Stomach (tissue), 4 donors: Measurements from ENCODE around the gene FPR3.

Experiments used
- CTCF ChIP-seq, 7 experiments: fragments of 450-650 bp in 4 of 7; fragments of 200-600 bp in 3 of 7; sonication (generic) in 3 of 7; IDR thresholded peaks; one replicate each; pipeline ENCODE4 v1.5.1; 2016 to 2019; ENCODE audit warnings: antibody characterized with exemption in 7 of 7, control low read depth in 2 of 7, mild to moderate bottlenecking in 1 of 7
- EP300 ChIP-seq: sonication (generic); formaldehyde crosslinking; IDR thresholded peaks from one replicate; pipeline ENCODE4 v1.6.1; 2017; ENCODE audit warnings: antibody characterized with exemption

GRCh38 chr19:51807925-51808324, 13.0 kb downstream of the FPR3 start:
- TF ChIP-seq EP300: no peak
- no peak for TF ChIP-seq CTCF (IDR thresholded peaks at IDR 0.05)
